Measurements from ENCODE around the gene CMIP.

Gene CMIP

DNA sequence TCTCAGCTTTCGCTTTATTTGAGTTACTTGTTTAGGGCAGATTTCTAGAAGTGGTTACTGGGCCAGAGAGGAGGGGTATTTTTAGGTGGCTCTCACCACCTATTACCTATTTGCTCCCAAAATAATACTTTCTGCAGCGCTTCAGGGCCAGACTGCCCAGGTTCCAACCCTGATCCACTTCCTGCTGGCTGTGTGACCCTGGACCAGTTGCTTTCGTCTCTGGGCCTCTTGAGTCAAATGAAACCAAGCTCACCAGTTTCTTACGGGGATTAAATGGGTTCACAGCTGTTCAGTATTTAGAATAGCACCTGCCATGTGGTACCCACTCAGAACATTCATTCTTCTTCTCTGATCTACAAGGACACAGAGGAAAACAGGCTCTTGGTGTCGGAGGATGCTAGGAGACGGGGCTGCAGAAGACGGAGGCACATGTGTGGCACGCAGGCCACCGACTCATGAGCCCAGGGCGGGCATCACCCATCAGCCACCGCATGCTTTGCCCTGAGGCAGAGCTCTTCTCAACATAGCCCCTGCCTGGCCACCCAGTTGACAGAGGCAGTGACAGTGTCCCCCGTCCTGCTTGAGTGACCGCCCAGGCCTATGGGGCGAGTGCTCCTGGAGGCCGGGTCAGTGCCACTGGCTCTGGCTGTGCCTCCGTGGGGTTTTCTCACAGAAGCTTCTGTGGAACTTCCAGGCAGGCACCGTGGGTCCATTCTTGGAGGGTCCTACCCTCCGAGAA, 185.5 kb downstream of the CMIP start:
- DNase-seq = no peak

DNA sequence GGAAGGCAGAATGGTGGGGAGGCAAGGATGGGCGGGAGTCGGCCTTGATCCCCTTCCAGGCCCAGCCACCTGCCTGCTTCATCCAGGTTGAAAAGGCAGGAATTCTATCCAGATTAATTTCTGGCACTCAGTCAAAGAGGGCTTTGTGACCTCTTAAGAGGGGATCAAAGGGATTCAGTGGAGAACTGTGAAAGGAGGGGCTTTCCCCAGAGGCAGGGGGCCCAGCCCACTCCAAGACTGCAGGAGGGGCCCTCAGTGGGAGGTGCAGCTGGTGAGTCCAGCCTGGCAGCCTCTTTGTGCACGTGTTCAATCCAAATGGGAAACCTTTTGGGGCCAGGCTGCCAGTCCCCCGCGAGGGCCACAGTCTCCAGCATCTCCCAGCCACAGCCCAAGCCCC, 186.0 kb downstream of the CMIP start:
- DNase-seq = no peak

DNA sequence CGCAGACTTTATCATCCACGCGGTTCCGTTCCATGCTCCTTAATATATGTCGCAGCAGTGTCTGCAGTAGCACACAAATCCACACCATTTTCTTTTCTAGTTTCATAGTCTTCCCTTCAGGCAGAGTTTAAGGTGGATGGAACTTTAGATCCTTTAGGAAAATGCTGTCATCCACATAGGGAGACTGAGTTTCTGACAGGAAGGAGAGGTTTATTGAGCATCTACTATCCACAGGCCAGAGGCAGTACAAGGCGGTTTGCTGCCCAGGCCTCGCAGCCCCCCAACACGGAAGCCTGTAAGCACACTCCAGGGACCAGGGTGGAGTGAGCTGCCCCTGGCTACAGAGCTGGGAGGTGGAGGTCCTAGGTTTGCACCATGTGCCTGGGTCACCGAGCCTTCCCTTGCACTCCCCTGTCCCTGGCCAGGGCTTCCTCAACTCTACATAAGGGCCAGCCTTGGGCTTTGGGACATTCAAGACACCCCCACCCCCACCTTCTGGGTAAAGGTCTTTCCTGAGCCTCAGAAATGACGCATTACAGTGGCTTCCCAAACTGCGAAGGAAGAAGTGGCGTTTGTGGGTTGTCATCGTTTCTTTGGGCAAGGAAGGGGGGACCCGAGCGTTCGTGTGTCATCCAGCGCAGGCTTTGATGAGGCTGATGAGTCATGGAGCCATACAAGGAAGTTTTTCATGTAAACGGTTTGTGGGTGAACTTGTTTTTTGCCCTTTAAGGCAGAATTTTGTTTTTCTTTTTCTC, 188.0 kb downstream of the CMIP start:
- peak; percentile 78 for DNase-seq

DNA sequence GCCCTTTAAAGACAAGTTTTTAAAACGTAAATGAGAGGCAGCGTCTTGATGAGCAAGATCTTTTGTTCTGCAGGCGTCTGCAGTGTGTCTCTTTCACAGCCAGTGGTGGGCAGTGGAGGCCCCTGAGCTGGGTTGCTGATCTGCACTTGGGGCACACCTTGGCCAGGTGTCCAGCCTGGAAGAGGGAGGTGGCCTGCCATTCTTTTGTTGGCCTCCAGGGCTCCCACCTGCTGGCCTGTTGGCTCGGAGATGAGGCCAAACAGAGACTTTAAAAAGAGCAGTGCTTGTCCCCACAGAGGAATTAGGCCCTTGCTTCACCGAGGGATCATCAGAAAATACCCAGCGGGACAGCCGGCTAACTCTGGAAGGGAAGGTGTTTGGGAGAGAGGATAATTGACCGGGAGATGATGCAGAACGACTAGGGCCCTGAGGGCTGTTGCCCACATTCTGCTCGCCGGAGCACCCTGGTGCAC, 188.6 kb downstream of the CMIP start:
- DNase-seq = no peak

DNA sequence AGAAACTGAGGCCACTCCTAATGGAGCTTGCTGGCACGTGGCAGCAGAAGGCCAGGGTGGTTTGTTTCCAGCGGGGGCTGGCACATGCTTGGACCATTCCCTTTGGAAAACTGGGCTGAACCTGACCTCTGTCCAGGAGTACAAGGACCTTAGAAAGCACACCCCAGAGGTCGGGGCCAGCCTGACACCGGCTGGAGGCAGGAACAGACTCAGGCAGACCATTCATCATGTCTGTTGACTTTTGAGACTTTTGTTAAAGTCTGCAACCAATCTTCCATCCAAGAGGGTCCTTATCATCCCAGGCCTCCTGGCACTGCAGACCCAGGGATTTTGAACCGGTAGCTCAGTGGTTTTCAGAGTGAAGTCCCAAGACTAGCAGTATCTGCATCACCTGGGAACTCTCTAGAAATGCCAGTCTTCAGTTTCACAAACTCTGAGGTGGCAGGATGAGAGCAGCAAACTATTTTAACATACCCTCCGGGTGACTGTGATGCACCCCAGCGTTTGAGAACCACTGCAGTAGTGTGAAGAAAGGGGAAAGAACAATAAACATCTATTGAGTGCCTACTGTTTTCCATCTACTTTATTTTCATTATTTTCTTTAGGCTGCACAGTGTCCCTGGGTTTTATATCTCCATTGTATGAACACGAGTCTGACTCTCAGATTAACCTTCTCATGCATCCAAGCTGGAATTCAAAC, 189.2 kb downstream of the CMIP start:
- no peak for DNase-seq

DNA sequence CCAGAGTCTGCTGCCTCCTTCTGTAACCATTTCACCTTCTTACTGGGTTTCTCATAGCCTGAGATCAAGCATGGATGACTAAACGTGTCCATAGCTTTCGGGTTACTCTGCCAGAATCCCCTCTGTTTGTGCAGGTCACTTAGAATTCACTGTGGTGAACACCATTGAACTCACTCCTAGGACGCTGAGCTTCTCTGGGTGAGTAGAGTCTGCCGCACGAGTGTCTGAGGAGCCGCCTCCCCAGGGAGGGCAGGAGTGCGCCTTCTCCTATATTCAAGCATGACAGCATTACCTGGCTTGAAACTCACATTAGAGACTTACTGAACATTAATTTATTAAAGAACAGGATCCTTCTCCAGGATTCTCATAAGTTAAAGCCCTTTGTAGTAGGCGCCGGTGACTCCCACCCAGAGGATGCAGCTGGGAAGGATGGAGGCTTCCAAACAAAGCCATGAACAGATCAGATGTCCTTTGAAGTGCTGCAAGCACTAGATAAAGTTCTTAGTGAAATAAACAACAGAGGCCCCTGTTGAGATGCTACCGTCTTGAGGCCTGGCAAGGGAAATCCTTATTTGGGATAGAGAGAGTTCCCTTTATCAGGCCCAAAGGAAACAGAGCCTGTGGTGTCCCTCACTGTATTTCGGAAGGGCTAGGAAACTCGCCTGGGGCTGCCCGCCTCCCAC, 189.9 kb downstream of the CMIP start:
- DNase-seq = no peak

DNA sequence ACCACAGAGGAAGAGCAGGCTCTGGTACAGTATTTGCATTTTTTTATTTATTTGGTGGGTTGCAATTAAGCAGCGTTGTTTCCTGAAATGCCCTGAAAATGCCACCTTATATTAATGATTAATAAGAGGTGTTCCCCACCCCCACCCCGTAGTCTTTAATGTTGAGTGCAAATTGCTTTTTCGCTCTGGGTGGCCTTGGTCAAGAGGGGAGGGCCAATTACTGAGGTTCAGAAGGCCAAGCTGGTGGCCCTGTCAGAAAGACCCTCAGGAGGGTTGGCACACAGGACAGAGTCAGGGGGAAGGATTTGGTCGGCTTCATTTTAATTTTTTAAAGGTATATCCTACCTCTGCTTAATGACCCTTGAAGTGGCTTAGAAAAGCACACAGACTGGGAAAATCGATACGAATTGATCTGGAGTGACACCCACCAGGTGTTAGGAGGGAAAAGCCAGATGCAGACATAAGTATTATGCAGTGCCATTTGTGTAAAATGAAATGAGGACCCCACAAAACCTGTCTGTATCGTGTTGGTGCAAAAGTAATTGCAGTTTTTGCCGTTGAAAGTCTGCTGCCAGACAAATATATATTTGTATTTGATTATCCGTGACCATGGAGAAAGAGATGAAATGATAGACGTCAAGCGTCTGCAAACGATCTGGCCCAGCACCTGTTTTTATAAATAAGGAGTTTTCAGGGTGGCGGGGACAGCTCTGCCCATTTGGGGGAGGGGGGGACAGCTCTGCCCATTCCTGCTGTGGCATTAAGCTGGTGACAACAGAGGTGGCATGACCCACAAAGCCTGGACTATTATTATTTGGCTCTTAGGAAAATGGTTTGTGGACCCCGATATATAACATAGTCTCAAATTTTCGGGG, 190.7 kb downstream of the CMIP start:
- DNase-seq = no peak

DNA sequence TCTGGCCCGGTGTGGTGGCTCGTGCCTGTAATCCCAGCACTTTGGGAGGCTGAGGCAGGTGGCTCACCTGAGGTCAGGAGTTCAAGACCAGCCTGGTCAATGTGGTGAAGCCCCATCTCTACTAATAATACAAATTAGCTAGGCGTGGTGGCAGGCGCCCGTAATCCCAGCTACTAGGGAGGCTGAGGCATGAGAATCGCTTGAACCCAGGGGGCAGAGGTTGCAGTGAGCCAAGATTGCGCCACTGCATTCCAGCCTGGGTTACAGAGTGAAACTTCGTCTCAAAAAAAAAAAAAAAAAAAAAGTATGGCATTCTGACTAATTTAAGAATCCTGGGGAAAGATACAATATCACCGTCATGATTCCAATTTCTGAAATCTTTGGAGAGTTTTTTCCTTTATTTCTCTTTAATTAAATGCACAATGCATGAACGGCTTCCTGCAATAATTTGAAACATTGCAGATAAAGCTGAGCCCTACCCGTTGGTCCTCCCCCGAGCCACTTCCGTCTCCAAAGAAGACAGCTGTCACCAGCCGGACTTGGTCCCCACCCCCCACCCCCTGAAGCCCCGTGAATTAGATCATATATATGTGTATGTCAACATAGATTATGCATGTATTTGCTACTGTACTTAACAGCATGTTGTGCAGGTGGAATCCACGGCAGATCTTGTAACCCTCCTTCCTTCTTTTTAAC, 191.8 kb downstream of the CMIP start:
- no peak for DNase-seq

DNA sequence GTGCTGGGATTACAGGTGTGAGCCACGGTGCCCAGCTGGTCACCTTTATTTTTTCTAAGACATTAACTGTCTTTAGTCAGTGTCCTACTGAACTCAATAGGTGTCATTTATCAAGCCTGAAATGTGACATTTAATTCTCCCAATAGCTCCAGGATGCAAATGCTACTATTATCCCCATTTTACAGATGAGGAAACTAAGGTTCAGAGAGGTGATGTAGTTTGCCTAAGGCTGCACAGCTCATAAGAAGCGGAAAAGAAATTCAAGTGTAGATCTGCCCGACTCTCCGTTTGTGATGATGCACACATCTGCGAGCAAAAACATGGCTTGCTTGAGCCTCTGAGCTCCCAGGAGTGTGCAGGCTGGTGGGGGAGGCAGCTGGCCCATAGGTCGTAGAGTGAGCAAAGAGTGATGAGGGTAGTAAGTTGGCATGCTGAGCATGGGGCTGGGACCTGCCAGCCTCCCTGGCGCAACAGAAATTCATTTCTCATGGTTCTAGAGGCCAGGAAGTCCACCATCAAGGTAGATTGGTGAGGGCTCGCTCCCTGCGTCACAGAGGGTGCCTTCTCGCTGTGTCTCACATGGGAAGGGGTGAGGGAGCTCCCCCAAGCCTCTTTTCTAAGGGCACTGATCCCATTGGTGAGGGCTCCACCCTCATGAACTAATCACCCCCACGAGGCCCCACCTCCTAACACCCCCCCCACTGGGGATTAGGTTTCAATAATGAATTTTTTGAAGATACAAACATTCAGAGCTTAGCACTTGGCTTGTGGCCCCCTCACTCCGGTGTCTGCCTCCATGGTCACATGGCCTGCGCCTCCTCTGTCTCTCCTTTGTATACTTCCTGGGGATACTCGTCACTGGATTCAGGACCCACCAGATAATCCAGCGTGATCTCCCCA, 193.0 kb downstream of the CMIP start:
- DNase-seq = no peak

DNA sequence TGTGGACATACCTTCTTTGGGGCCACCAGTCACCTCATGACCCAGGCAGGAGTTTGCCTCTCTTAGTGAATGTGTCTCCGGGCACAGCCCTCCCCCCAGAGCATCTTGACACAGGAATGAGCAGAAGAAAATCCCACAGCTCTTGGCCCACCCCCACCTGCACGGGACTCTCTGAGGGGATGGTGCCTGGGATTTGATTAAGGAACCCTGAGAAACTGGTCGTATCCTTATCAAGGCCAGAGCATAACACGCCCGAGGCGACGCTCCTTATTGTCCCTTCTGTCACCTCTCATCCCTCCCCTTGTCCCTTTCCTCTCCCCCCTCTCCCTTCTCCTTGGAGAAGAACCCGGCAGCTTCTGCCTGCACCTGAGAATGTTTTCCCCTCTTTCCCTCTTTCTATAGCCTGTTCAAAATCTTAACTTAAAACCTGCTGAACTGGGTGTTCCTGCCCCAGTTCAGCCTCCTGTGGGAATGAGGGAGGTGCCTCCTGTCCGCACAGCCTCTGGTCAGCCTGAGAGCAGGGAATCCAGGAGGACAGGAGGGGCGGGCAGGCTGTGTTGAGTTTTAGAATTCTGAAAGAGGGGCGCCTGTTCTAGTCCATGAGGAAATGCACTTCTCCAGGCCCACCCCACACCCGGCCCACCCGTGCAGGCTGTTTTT, 193.8 kb downstream of the CMIP start:
- DNase-seq = no peak

DNA sequence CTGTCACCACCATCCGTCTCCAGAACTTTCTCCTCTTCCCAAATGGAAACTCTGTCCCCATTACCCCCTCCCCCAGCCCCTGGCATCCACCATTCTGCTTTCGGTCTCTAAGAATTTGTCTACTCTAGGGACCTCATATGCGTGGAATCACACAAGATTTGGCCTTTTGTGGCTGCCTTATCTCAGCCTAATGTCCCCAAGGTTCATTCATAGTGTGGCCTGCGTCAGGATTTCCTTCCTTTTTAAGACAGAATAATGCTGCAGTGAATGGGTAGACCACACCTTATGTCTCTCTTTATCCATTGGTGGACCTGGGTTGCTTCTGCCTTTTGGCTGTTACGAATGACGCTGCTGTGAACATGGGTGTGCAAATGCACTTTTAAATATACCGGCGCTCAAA, 194.7 kb downstream of the CMIP start:
- no peak for DNase-seq

DNA sequence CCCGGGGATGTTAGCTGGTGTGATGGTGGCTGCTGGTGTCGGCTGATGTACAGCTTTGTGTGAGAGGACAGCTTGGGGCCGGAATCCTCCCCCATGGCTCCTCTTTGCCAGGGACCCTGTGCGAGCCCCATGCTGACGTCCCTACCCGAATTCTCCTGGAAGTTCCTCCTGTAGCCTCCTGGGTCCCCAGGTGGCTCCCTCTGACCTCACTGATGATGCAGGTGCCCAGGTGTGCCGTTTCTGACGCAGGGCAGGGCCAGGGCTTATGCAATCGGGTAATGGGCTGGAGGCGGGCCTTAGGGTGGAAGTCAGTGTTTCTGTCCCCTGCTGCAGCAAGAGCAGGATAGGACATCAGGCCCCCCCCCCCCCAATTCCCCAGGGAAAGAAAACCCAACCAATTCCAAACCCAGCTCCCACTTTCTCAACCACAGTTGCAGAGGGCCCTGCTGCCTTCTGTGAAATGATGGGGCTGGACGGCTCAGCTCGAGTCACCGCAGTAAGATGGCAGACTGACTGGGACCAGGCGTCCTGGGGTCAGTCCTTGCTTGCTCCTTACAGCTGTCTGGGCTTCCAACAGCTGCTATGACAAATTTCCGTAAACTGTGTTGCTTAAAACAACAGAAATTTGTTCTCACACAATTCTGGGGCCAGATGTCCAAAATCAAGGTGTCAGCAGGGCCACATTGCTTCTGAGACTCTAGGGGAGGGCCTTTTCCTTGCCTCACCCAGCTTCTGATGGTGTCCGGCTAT, 195.5 kb downstream of the CMIP start:
- no peak for DNase-seq

DNA sequence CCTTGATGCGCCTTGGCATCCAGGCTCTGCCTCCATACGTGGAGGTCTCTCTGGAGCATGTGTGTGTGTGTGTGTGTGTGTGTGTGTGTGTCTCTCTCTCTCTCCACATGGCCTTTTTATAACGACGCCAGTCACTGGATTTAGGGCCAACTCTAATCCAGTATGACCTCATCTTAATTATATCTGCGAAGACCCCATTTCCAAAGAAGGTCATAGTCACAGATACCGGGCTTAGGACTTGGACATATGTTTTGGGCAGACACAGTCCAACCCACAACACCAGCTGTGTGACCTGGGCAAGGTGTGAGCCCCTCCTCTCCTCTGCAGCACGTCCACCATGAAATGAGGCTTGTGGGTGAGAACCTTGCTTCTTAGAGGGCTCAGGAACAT, 196.1 kb downstream of the CMIP start:
- no peak for DNase-seq

DNA sequence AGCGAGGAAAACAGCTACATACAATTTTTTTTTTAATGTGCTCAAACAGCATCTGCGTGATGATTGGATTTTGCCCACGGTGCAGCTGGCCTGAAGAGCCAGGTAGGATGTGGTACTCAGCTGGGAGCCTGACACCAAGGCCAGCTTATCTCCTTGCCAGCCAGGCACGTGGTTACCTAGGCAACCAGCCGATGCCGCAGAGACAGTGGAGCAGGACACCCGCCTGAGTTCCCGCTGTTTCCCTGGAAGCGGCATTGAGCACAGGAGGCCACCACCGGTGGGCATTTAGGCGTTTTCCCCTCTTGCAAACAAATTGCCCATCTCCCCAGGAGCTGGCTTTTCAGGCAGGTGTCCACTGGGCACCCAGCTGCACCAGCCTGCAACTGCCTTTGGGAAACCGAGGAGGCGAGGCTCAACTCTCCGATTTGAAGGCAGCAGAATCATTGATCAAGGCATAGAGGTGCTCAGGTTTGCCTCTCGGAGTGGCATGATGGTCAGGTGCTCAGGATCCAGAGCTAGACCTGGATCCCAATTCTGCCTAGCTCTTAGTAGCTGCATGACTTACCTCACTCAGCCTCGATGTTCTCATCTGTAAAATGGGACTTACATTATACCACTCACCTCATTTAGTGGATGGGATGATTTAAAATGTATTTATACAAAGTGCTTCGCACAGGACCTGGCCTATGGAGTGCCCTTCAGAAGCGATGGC, 196.9 kb downstream of the CMIP start:
- no peak for DNase-seq

DNA sequence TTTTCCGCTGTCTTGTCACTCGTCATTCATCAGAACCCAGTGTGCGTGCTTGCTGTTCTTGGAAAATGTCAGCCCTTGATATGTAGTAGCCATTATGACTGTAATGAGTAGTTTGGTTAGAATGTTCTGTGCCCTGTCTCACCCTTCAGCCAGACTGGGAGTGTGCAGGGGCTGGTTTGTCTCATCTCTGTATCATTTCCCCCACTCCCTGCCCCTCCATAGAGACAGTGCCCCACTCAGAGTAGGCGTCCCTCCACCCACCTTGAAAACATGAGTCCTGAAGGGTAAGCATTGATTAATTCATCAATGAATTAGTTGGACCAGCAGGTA, 197.5 kb downstream of the CMIP start:
- no peak for DNase-seq

DNA sequence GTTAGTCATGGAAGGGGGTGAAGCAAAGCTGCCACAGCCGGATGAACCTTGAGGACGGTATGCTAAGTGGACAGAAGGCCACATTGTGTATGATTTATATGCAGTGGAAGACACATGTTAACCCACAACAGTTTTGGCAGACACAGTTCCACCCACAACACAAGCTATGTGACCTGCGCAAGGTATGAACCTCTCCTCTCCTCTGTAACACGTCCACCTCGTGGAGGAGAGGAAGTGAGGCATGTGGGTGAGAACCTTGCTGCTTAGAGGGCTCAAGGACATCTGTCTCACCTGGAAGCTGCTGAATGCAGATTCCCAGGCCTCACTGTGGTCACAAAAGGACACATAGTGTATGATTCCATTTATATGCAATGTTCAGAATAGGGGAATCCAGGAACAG, 198.3 kb downstream of the CMIP start:
- DNase-seq = no peak

DNA sequence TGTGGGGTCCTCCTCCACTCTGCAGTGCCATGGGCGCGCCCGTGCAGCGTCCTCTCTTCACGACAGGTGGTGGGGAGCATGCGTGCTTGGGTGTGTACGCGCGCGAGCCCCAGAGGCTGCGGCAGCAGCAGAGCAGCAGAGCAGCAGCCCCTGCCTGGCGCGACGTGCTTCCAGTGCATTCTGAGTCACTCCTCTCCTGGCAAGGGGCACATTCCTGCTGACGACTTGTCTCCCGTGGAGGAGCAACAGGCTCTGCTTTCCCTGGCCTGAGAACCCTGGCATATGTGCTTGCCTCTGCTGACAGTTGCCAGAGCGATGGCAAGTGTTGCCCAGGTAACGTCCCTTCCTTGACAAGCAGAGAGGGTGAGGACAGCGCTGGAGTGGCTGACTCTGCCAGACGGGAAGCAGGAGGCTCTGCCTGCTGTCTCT, 200.7 kb downstream of the CMIP start:
- no peak for DNase-seq

DNA sequence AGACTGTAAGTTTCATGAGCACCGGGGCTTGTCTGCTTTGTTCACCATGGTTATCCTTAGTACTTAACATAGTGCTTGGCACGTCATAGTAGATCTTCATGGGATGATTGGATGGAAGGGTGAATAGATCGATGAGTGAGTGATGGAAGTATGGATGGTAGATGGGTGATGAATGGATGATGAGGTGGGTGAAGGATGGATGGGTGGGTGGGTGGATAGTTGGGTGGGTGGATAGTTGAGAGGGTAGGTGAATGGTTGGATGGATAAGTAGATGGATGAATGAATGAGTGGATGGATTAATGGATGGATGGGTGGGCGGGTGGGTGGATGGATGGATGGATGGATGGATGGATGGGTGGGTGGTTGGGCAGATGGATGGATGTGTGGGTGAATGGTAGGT, 201.3 kb downstream of the CMIP start:
- DNase-seq = no peak

DNA sequence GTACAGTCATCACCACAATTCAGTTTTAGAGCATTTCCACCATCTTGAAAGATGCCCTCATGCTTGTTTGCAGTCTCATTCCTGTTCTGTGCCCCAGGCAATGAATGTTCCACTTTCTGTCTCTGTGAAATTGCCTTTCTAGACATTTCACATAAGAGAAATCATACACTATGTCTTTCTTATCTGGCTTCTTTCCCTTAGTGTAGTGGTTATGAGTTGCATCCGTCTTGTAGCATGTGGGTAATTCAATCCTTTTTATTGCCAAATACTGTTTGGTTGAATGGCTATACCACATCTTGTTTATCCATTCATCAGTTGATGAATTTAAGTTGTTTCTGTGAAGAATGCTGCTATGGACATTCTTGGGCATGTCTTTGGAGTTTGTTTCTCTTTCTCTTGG, 202.0 kb downstream of the CMIP start:
- DNase-seq = no peak

Data from CD4-positive, alpha-beta T cell treated with Interleukin-10 for 1 hour (primary cell).